ENCODE results near the gene TXNDC2. TPM values are rescaled to one million over a fixed set of nuclear protein-coding genes. Genes with fewer than 3 reads are reported as not detected.

Gene TXNDC2
- polyA plus RNA-seq, 5 donors: 0.09 to 0.14 (median 0.12) TPM; not detected in 2

- DNase-seq: no peak
These were observed 27.4 kb downstream of the TXNDC2 start for GRCh38 chr18:9913151-9913525.

DNA sequence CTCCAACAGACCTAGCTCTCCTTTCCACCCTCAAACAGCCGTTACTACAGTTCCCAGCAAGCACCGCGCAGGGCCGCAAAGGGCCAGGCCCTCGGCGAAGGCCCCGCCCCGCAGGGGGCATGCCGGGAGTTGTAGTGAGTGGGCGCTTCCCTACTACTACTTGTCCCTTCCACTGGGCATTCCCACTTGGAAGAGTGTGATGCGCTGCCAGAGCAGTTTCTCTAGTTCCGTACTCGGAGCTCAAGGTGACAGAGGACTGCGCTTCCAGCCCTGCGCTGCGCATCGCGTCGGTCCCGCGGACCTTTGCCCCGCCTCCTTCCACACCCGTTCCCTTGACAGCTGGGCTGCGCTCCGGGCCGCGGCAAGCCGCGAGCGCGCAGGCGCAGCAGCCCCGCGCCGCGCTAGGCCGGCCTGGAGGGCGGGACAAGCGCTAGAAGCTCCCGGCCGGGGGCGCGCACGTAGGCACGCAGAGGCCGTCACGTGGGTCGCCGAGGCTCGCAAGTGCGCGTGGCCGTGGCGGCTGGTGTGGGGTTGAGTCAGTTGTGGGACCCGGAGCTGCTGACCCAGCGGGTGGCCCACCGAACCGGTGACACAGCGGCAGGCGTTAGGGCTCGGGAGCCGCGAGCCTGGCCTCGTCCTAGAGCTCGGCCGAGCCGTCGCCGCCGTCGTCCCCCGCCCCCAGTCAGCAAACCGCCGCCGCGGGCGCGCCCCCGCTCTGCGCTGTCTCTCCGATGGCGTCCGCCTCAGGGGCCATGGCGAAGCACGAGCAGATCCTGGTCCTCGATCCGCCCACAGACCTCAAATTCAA lies 28.0 kb downstream of the TXNDC2 start, which contains the start of gene VAPA:
Gene VAPA, plus strand, starts transcription at position 491 of the 808 bp plus-strand sequence. Its CDS starts 241 bp downstream, at position 732.
- peak; percentile 99 for DNase-seq

DNA sequence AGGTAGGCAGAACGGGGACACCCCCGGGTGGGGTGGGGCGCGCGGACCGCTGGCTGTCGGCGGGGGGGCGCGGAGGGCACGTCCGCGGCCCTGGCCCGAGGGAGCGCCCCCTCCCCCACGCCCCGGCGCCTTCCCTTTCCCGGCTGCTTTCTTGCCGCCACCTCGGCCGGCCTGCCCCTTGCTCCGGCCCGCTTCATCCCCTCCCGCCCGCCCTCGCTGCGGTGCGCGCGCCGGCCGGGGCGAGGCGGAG lies 28.5 kb downstream of the TXNDC2 start:
- DNase-seq: no peak

DNA sequence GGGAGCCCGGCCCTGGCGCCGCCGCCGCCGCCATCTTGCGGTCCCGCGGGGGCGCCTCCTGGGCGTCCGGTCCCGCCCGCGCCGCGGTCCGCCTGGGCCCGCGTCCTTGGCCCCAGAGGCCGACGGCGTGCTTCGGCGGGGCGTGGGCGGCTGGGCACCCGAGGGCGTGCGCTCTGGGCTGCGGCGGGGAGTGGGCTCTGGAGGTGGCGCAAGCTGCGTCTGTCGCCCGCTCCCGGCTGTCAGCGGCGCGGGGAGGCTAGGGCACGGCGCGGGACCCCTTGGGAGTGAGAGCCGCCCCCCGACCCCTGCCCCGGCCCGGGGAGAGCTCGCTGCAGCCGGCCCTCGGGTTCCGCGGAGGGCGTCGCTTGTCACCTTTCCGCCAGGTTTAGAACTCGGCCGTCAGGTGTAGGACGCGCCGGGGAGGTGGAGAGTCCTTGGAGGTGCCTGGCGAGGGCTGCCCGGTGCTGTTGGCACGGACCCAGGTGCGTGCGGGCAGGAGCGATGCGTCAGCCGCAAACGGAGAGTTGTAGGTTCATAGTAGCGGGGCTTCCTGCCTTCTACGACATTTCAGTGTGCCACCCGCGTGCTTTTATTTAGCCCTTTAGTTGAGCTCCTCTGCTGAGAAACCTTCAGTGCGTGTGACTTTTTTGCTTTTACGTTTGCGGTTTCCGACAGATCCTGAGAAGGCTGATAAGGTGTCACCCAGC lies 29.0 kb downstream of the TXNDC2 start:
- DNase-seq: peak; percentile 59 to 61

DNA sequence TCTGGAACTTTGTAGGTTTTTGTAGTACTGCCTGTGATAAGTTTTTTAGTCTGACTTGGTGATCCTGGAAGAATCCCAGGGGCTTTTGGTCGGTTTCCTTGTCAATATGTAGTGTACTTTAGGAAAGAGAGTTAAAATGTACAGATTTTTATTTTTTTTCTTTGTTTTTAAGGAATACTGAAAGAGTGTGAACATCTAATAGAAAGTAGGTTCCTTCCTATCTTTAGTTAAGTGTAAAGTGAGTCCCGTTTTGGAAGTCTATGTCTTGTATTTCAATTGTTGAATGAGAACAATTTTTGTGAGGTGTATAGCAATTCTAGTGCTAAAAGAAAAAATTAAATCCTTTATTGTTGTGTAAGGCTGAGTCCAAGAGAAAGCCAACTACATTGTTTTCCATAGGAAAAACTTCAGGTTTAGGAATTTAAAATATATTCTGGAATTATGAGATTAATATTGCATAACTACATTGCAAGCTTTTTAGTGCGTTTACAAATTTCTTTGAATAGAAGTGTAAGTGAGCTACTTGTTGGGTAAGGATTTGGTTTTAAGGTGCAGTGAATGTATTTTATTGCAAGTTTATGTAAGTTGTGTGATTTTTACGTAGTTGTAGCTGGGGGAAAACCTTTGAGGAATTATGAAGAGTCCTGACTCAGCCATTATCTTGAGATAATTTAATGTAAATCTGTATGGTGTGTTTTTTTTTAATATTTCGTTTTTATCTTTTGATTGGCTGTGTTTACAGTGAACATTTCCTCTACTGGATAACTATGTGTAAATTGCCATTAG lies 29.7 kb downstream of the TXNDC2 start:
- DNase-seq: peak; percentile 6 to 9

- DNase-seq: no peak
These were observed 30.4 kb downstream of the TXNDC2 start for GRCh38 chr18:9916077-9916639.

- no peak for DNase-seq
These were observed 31.0 kb downstream of the TXNDC2 start for GRCh38 chr18:9916808-9917207.

GRCh38 chr18:9918016-9918680 lies 32.4 kb downstream of the TXNDC2 start:
- no peak for DNase-seq

- no peak for DNase-seq
These were observed 33.9 kb downstream of the TXNDC2 start for GRCh38 chr18:9919564-9920232.

DNA sequence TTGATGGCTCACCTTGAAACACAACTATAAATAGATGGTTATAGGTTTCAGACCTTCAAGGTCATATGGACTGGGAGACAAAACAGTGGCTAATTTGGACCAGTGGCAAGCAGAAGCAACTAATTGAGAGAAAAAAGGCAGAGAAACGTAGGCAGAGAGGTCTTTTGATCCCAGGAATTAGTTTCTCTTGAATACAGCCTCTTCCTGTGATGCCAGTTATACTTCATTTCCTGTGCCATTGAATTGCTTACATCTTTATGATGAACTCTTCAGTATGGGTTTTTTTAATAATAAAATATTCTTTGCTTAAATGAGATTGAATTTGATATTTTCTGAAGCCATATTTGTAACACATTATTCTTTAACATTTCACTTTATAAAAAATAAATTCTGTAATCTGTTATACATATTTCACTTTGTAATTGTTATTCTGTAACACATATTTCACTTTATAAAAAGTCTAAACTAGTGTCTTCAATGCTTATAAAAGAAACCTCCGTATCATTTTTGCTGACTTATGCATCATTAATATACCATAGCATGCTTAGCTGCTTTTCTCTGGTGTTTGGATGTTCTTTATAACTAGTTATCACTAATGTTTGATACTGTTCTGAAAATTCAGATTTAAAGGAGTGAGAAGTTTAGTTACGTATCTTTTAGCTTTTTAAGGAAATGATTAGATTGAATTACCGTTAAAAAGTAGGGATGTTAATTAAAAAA lies 37.0 kb downstream of the TXNDC2 start:
- no peak for DNase-seq

GRCh38 chr18:9924371-9924943 lies 38.7 kb downstream of the TXNDC2 start:
- no peak for DNase-seq

DNA sequence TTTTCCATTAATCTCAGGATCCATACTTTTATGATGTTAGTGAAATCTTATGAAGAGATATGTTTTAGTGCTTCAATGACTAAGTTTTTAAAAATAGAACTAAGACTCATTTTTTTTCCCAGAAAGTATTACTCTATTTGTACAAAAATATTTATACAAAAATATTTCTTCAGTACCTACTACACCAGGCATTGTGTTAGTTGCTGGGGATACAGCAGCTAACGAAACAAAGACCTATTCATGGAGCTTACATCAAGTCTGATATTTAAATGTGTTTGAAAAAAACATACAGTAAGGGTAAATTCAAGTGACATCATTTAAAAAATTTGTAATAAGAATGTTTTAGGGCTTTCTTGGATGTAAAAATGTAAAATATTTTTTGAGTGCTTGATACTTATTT lies 39.6 kb downstream of the TXNDC2 start:
- DNase-seq: no peak

DNA sequence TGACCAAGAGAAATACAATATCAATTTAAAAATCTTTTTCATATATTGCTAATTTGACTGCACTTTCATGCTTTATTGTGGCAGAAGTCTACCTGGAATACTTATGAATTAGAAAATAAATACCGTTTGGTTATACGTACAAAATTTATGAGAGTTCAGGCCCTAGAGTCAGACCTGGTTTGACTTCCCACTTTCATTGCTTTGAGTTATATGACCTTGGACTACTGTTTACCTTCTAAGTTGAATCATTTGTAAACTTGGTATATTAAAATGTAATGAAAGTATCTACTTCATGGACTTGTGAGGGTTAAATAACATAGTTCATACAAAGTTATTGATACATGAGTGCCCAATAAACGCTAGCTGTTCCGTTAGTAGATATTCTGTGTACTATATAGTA lies 40.0 kb downstream of the TXNDC2 start:
- no peak for DNase-seq

GRCh38 chr18:9926223-9926894 lies 40.6 kb downstream of the TXNDC2 start:
- DNase-seq: no peak

DNA sequence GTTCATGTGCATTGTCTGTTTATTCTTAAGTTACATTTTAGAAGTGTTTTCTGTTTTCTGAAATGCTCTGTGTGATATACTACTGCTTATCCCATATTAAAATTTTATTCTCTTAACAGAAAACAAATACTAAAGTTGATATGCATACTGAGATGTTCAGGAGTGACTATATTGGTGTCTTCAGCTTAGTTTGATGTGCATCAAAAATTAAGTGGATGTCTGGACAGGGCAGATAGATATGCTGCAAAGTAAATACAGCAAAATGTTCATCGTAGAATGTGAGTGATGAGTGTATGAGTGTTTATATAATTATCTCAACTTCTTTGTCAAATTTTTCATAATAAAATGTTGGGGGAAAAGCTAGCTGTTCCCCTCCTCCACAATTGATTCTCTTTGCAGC lies 41.2 kb downstream of the TXNDC2 start:
- no peak for DNase-seq

- DNase-seq: no peak
These were observed 41.8 kb downstream of the TXNDC2 start for GRCh38 chr18:9927392-9928063.

- no peak for DNase-seq
These were observed 43.0 kb downstream of the TXNDC2 start for GRCh38 chr18:9928646-9929259.

- no peak for DNase-seq
These were observed 44.6 kb downstream of the TXNDC2 start for GRCh38 chr18:9930299-9930884.
